ENCODE results near the gene WDR64. TPM values are rescaled to one million over a fixed set of nuclear protein-coding genes. Genes with fewer than 3 reads are reported as not detected.

The WDR64 gene
- total and polyA plus RNA-seq, 2 donors (not counting 3 experiments of a cell fraction or from before 2014, with no cell fraction given): not detected

- dilution Hi-C loops (cut with MboI; ENCODE audit: extremely low pct_ligation_motif_present, low sequenced_read_pairs): no loop called here
- FAIRE-seq: no peak
- POLR2A ChIA-PET: no interaction called here
Measured at GRCh38 chr1:241632987-241633386, 19.1 kb upstream of the WDR64 start.

GRCh38 chr1:241635556-241636152 is 16.4 kb upstream of the WDR64 start:
- no peak overlapping the region for H3K27ac ChIP-seq (ENCODE audit: insufficient read depth, low read depth, low read length)
- TF ChIP-seq CTCF (IDR thresholded peaks at IDR 0.05; ENCODE audit: extremely low read depth in 1 of 2, insufficient read depth in 1 of 2, low read depth in 1 of 2, low read length in 2 of 2): no peak
- no peak for TF ChIP-seq MYC (IDR thresholded peaks at IDR 0.05; ENCODE audit: low read depth, low read length)
- TF ChIP-seq MAX (IDR thresholded peaks at IDR 0.05; ENCODE audit: insufficient read depth, insufficient read length): no peak
- TF ChIP-seq EZH2 (IDR thresholded peaks at IDR 0.05; ENCODE audit: borderline replicate concordance, low read depth, low read length, severe bottlenecking): no peak
- H4K20me1 ChIP-seq (replicated peaks; ENCODE audit: control insufficient read depth, extremely low read depth, insufficient read depth, low read length): peaks cover 4% of the 10 kb centered on the region
- intact Hi-C loops (cut with micrococcal nuclease): loop anchor here (10.0 kb wide), 1 partner anchor 281 kb away; the partner anchor contains the start of gene RGS7
- CTCF ChIA-PET: interaction anchor here (0.8 to 3.1 kb wide), 3 partner anchors 8 to 25 kb away, joined by 3 to 12 read pairs (median 3); no protein-coding TSS in a partner anchor
- POLR2A ChIA-PET: no interaction called here
- dilution Hi-C loops (cut with MboI; ENCODE audit: extremely low pct_ligation_motif_present, low sequenced_read_pairs): no loop called here
- H3K4me3 ChIP-seq (replicated peaks in 1 of 3; ENCODE audit: insufficient read depth in 1 of 3, low read depth in 1 of 3, low read length in 3 of 3): no peak overlapping the region
- no peaks in the 10 kb centered on the region for H3K9me1 ChIP-seq (replicated peaks; ENCODE audit: control insufficient read depth, extremely low read depth, insufficient read depth, low read length)
- no peak for FAIRE-seq
- no TSS peak for BruUV-seq (replicated peaks)
- no peaks in the 10 kb centered on the region for H3K27me3 ChIP-seq (ENCODE audit: control insufficient read depth in 2 of 2, insufficient read depth in 2 of 2, low read length in 2 of 2)
- H3K9me3 ChIP-seq (replicated peaks; ENCODE audit: control insufficient read depth, insufficient read depth, low read length): no peaks in the 10 kb centered on the region
- peaks cover 60% of the 10 kb centered on the region for H3K79me2 ChIP-seq (ENCODE audit: control insufficient read depth, insufficient read depth, low read length)
- H3K9ac ChIP-seq (replicated peaks; ENCODE audit: extremely low read depth, insufficient read depth, low read length): no peak overlapping the region
- no peak overlapping the region for H3K4me2 ChIP-seq (ENCODE audit: insufficient read depth, low read length)
- peaks cover 24% of the 10 kb centered on the region for H3K4me1 ChIP-seq (ENCODE audit: control insufficient read depth, extremely low read depth, insufficient read depth, low read length)
- no peak overlapping the region for H2AFZ ChIP-seq (ENCODE audit: low read depth, low read length)
- no peak for DNase-seq (ENCODE audit: low read depth, low spot score)
- peaks cover 2 to 5% of the 10 kb centered on the region in 2 experiments for H3K36me3 ChIP-seq (ENCODE audit: control insufficient read depth in 2 of 2, extremely low read depth in 1 of 2, insufficient read depth in 2 of 2, low read length in 2 of 2)

More at GRCh38 chr1:241632987-241633386, 19.1 kb upstream of the WDR64 start:
- Histone ChIP-seq H3K79me2 (ENCODE audit: control insufficient read depth, insufficient read depth, low read length) (peaks cover 44% of the 10 kb centered on the region), H3K9me3 (replicated peaks; ENCODE audit: control insufficient read depth, insufficient read depth, low read length) (no peaks in the 10 kb centered on the region), H3K9me1 (replicated peaks; ENCODE audit: control insufficient read depth, extremely low read depth, insufficient read depth, low read length) (no peaks in the 10 kb centered on the region), H3K27me3 (ENCODE audit: control insufficient read depth in 2 of 2, insufficient read depth in 2 of 2, low read length in 2 of 2) (no peaks in the 10 kb centered on the region), H3K4me3 (replicated peaks in 1 of 3; ENCODE audit: insufficient read depth in 1 of 3, low read depth in 1 of 3, low read length in 3 of 3) (no peak overlapping the region), H3K36me3 (ENCODE audit: control insufficient read depth in 2 of 2, extremely low read depth in 1 of 2, insufficient read depth in 2 of 2, low read length in 2 of 2) (peaks cover 2 to 5% of the 10 kb centered on the region in 2 experiments), H3K9ac (replicated peaks; ENCODE audit: extremely low read depth, insufficient read depth, low read length) (no peak overlapping the region), H3K27ac (ENCODE audit: insufficient read depth, low read depth, low read length) (no peak overlapping the region), H3K4me2 (ENCODE audit: insufficient read depth, low read length) (no peak overlapping the region), H2AFZ (ENCODE audit: low read depth, low read length) (no peak overlapping the region), H3K4me1 (ENCODE audit: control insufficient read depth, extremely low read depth, insufficient read depth, low read length) (peaks cover 13% of the 10 kb centered on the region), H4K20me1 (replicated peaks; ENCODE audit: control insufficient read depth, extremely low read depth, insufficient read depth, low read length) (peaks cover 4% of the 10 kb centered on the region)
- DNase-seq (ENCODE audit: low read depth, low spot score): no peak
- BruUV-seq (replicated peaks): no TSS peak
- CTCF ChIA-PET: interaction anchor here (1.0 to 2.1 kb wide), 2 partner anchors 22 to 101 kb away, joined by 3 to 7 read pairs; partner anchors contain the start of gene KMO
- intact Hi-C loops (cut with micrococcal nuclease): loop anchor here (10.0 kb wide), 1 partner anchor 278 kb away; the partner anchor contains the start of gene RGS7
- TF ChIP-seq MYC (IDR thresholded peaks at IDR 0.05; ENCODE audit: low read depth, low read length): no peak

All from endothelial cell of umbilical vein (primary cell).